Activated B cell treated with CpG ODN at 0.5 μM for 24 hours (primary cell): ENCODE results near the gene PHEX. TPM values are rescaled to one million over a fixed set of nuclear protein-coding genes. Genes with fewer than 3 reads are reported as not detected.

Source experiments
- ATAC-seq: fragments of 200-7000 bp; cut with Tn5 transposase; one replicate; pipeline ENCODE4 v1.10.0; 2021; ENCODE audit warnings: low read depth, mild to moderate bottlenecking, moderate library complexity
- CTCF ChIA-PET: fragments of 350-600 bp; sonication (Branson Sonifier 250); formaldehyde crosslinking; loops from one replicate; lab custom pipeline; 2021; ENCODE audit warnings: antibody characterized with exemption; lab: Charles Lee
- POLR2A ChIA-PET: fragments of 350-600 bp; sonication (Branson Sonifier 250); formaldehyde crosslinking; loops from one replicate; lab custom pipeline; 2021; ENCODE audit warnings: antibody characterized with exemption; lab: Charles Lee
- DNase-seq: peaks from one replicate; pipeline ENCODE4 v3.0.0; 2022
- H3K27ac Mint-ChIP-seq: one replicate; pipeline ENCODE4 v1.8.0; 2020; ENCODE audit warnings: mixed read lengths
- H3K27me3 Mint-ChIP-seq: one replicate; pipeline ENCODE4 v1.8.0; 2021; ENCODE audit warnings: mixed read lengths
- H3K36me3 Mint-ChIP-seq: one replicate; pipeline ENCODE4 v1.8.0; 2021; ENCODE audit warnings: low read depth, mixed read lengths
- H3K4me1 Mint-ChIP-seq: one replicate; pipeline ENCODE4 v1.8.0; 2021; ENCODE audit warnings: mixed read lengths
- H3K4me3 Mint-ChIP-seq: one replicate; pipeline ENCODE4 v1.8.0; 2020; ENCODE audit warnings: mild to moderate bottlenecking, mixed read lengths
- H3K9me3 Mint-ChIP-seq: one replicate; pipeline ENCODE4 v1.8.0; 2020; ENCODE audit warnings: mixed read lengths
- CTCF ChIP-seq: fragments of 200-600 bp; IDR thresholded peaks from one replicate; pipeline ENCODE4 v1.8.0; 2022; ENCODE audit warnings: antibody characterized with exemption, mild to moderate bottlenecking
- intact Hi-C: fragments of 100-400 bp; cut with micrococcal nuclease; formaldehyde crosslinking; loops from one replicate; pipeline ENCODE4 v1.15.1; 2024
- total RNA-seq: library from RNA; stranded (reverse); gene quantifications from 2 replicates; pipeline ENCODE4 v1.2.3, GENCODE V29; 2022

Gene PHEX
- total RNA-seq, 1 donor from 2014 or later = 0.27 TPM

GRCh38 chrX:22247169-22247568, 215.0 kb downstream of the PHEX start:
- CTCF ChIA-PET = no interaction called here
- POLR2A ChIA-PET = no interaction called here
- ATAC-seq (no peak), DNase-seq (no peak)
- no peaks in the 10 kb centered on the region for H3K9me3 Mint-ChIP-seq
- no peaks in the 10 kb centered on the region for H3K27me3 Mint-ChIP-seq
- TF ChIP-seq CTCF = no peak
- no peaks in the 10 kb centered on the region for H3K4me1 Mint-ChIP-seq
- no peak overlapping the region for H3K27ac Mint-ChIP-seq
- no peaks in the 10 kb centered on the region for H3K36me3 Mint-ChIP-seq
- intact Hi-C loops = no loop called here
- H3K4me3 Mint-ChIP-seq = no peak overlapping the region

- Mint-ChIP-seq H3K27ac (no peak overlapping the region), H3K4me1 (no peaks in the 10 kb centered on the region), H3K4me3 (no peak overlapping the region), H3K27me3 (no peaks in the 10 kb centered on the region), H3K9me3 (no peaks in the 10 kb centered on the region), H3K36me3 (no peaks in the 10 kb centered on the region)
- DNase-seq = no peak
- CTCF ChIA-PET = no interaction called here
- ATAC-seq = no peak
- POLR2A ChIA-PET = no interaction called here
- TF ChIP-seq CTCF = no peak
- intact Hi-C loops = no loop called here
Observed at GRCh38 chrX:22248401-22248800, 216.3 kb downstream of the PHEX start.

- H3K4me3 Mint-ChIP-seq = no peak overlapping the region
- H3K36me3 Mint-ChIP-seq = no peaks in the 10 kb centered on the region
- no peak overlapping the region for H3K27ac Mint-ChIP-seq
- intact Hi-C loops = no loop called here
- ChIA-PET CTCF (no interaction called here), POLR2A (no interaction called here)
- ATAC-seq (no peak), DNase-seq (no peak)
- H3K9me3 Mint-ChIP-seq = no peaks in the 10 kb centered on the region
- no peak for TF ChIP-seq CTCF
- H3K27me3 Mint-ChIP-seq = no peaks in the 10 kb centered on the region
- H3K4me1 Mint-ChIP-seq = no peaks in the 10 kb centered on the region
Observed at GRCh38 chrX:22249371-22249770, 217.2 kb downstream of the PHEX start.

- ATAC-seq (no peak), DNase-seq (no peak)
- TF ChIP-seq CTCF = no peak
- H3K36me3 Mint-ChIP-seq = no peaks in the 10 kb centered on the region
- no peaks in the 10 kb centered on the region for H3K27me3 Mint-ChIP-seq
- ChIA-PET POLR2A (no interaction called here), CTCF (no interaction called here)
- no peaks in the 10 kb centered on the region for H3K9me3 Mint-ChIP-seq
- no peak overlapping the region for H3K27ac Mint-ChIP-seq
- no peak overlapping the region for H3K4me3 Mint-ChIP-seq
- intact Hi-C loops = no loop called here
- no peaks in the 10 kb centered on the region for H3K4me1 Mint-ChIP-seq
Observed at GRCh38 chrX:22268706-22269105, 236.6 kb downstream of the PHEX start.

- ChIA-PET POLR2A (no interaction called here), CTCF (no interaction called here)
- no peaks in the 10 kb centered on the region for H3K9me3 Mint-ChIP-seq
- H3K4me3 Mint-ChIP-seq = no peak within 1 kb of the TSS
- H3K27ac Mint-ChIP-seq = no peak within 1 kb of the TSS
- no peak for TF ChIP-seq CTCF
- H3K36me3 Mint-ChIP-seq = no peaks in the 10 kb centered on the region
- no peaks in the 10 kb centered on the region for H3K4me1 Mint-ChIP-seq
- no peak for ATAC-seq
- no peaks in the 10 kb centered on the region for H3K27me3 Mint-ChIP-seq
- no peak for DNase-seq
- intact Hi-C loops = no loop called here
Observed at GRCh38 chrX:22272613-22273012, 240.5 kb downstream of the PHEX start, which contains the start of gene CBLL2. TSS of gene CBLL2 (plus strand) at chrX:22272913. CDS start at chrX:22272992, 79 bp downstream.
